ENCODE measurements around the gene RAB5IF. TPM values are rescaled to one million over a fixed set of nuclear protein-coding genes. Genes with fewer than 3 reads are reported as not detected.

RAB5IF gene
- total and polyA plus RNA-seq, 2 of the 13 experiments (the other 11 are each of a cell fraction or from before 2014, with no cell fraction given) = 261 to 305 TPM

DNA sequence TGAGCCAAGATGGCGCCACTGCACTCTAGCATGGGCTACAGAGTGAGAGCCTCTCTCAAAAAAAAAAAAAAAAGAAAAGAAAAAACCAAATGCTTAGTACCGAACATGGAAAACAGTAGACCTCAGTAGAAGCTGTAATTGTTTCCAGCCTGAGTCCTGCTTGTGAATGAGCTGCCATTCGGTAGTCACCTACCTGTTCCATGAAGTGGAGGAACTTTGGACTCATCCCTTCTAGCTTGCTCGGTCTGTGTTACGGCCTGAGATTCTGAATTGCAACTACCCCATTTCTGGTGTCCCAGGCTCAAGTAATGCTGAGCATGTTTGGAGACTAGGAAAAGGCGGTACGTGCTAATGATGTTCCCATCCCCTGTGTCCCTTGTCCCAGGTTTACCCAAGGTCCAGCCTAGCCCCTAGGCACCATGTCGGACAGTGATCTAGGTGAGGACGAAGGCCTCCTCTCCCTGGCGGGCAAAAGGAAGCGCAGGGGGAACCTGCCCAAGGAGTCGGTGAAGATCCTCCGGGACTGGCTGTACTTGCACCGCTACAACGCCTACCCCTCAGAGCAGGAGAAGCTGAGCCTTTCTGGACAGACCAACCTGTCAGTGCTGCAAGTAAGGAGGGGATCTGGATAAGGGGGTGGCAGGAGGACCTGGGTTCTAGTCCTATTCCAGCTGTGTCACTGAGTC, 27.1 kb upstream of the RAB5IF start:
- Histone ChIP-seq H3K4me1 (ENCODE audit: insufficient read depth, low read length) (peaks cover 33% of the 10 kb centered on the region), H3K9me3 (ENCODE audit: low read length) (no peaks in the 10 kb centered on the region), H3K27ac (ENCODE audit: extremely low read length, insufficient read depth, low read length) (peak overlapping the region; percentile 9), H3K4me3 (replicated peaks in 1 of 3; ENCODE audit: insufficient read depth in 1 of 3, low read depth in 2 of 3, low read length in 3 of 3) (no peak overlapping the region), H3K4me2 (ENCODE audit: low read depth, low read length) (no peak overlapping the region), H2AFZ (ENCODE audit: low read length) (no peak overlapping the region), H3K9ac (ENCODE audit: insufficient read depth, low read depth, low read length) (no peak overlapping the region), H3K27me3 (ENCODE audit: control insufficient read depth in 1 of 2, insufficient read depth in 2 of 2, low read length in 2 of 2) (no peaks in the 10 kb centered on the region; a peak in 1 of 5 replicates), H3K79me2 (ENCODE audit: insufficient read depth, low read length) (peaks cover 50% of the 10 kb centered on the region), H4K20me1 (ENCODE audit: insufficient read depth, low read length) (peaks cover 30% of the 10 kb centered on the region), H3K36me3 (replicated peaks in 1 of 2; ENCODE audit: control insufficient read depth in 1 of 2, insufficient read depth in 2 of 2, low read length in 2 of 2) (peaks cover 33 to 42% of the 10 kb centered on the region in 2 experiments)
- ChIA-PET POLR2A (interaction anchor here (9.0 kb wide), 1 partner anchor 27 kb away, joined by 167 read pairs; the partner anchor contains the start of gene RAB5IF), CTCF (ENCODE audit: low intra/inter-chr PET ratio, low total read pairs) (no interaction called here)
- FAIRE-seq = no peak
- in situ Hi-C loops (cut with HindIII; ENCODE audit: extremely low pct_ligation_motif_present, low pct_unique_long_range_greater_than_20kb) (no loop called here), intact Hi-C loops (cut with micrococcal nuclease; ENCODE audit: unreplicated experiment) (loop anchor here (10.0 kb wide), 1 partner anchor 114 kb away; no protein-coding TSS in a partner anchor)
- WGBS (ENCODE audit: low lambda C conversion rate) = 93% methylated on average over 15 of the region's 15 CpGs
- BruUV-seq (replicated peaks) = no TSS peak
- no peak for DNase-seq (ENCODE audit: low spot score)
- ATAC-seq = no peak
- TF ChIP-seq FOXA3 (CRISPR knock-in tag; IDR thresholded peaks at IDR 0.05) = no peak
- TF ChIP-seq, protein P1, sequence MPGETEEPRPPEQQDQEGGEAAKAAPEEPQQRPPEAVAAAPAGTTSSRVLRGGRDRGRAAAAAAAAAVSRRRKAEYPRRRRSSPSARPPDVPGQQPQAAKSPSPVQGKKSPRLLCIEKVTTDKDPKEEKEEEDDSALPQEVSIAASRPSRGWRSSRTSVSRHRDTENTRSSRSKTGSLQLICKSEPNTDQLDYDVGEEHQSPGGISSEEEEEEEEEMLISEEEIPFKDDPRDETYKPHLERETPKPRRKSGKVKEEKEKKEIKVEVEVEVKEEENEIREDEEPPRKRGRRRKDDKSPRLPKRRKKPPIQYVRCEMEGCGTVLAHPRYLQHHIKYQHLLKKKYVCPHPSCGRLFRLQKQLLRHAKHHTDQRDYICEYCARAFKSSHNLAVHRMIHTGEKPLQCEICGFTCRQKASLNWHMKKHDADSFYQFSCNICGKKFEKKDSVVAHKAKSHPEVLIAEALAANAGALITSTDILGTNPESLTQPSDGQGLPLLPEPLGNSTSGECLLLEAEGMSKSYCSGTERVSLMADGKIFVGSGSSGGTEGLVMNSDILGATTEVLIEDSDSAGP (CRISPR knock-in tag; IDR thresholded peaks at IDR 0.05; ENCODE audit: borderline replicate concordance) = no peak; the same call in 1 of the 2 replicates
- TF ChIP-seq, protein P2, sequence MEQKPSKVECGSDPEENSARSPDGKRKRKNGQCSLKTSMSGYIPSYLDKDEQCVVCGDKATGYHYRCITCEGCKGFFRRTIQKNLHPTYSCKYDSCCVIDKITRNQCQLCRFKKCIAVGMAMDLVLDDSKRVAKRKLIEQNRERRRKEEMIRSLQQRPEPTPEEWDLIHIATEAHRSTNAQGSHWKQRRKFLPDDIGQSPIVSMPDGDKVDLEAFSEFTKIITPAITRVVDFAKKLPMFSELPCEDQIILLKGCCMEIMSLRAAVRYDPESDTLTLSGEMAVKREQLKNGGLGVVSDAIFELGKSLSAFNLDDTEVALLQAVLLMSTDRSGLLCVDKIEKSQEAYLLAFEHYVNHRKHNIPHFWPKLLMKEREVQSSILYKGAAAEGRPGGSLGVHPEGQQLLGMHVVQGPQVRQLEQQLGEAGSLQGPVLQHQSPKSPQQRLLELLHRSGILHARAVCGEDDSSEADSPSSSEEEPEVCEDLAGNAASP (CRISPR knock-in tag; IDR thresholded peaks at IDR 0.05; ENCODE audit: borderline replicate concordance) = no peak
- TF ChIP-seq KMT2B (CRISPR knock-in tag; IDR thresholded peaks at IDR 0.05) = no peak
- TF ChIP-seq ZNF850 (CRISPR knock-in tag; conservative IDR thresholded peaks at IDR 0.05) = no peak
- 0 out of 2 replicates have a peak, but pooled peaks have one; percentile 50 for TF ChIP-seq ZNF501 (CRISPR knock-in tag; IDR thresholded peaks at IDR 0.05)
- TF ChIP-seq, protein P3, sequence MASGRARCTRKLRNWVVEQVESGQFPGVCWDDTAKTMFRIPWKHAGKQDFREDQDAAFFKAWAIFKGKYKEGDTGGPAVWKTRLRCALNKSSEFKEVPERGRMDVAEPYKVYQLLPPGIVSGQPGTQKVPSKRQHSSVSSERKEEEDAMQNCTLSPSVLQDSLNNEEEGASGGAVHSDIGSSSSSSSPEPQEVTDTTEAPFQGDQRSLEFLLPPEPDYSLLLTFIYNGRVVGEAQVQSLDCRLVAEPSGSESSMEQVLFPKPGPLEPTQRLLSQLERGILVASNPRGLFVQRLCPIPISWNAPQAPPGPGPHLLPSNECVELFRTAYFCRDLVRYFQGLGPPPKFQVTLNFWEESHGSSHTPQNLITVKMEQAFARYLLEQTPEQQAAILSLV (CRISPR knock-in tag; IDR thresholded peaks at IDR 0.05; ENCODE audit: borderline replicate concordance) = no peak
- no peak for TF ChIP-seq CEBPB (IDR thresholded peaks at IDR 0.05; ENCODE audit: borderline replicate concordance, low read depth, low read length)
- TF ChIP-seq MED13 (CRISPR knock-in tag; IDR thresholded peaks at IDR 0.05) = no peak
- TF ChIP-seq, protein P4, sequence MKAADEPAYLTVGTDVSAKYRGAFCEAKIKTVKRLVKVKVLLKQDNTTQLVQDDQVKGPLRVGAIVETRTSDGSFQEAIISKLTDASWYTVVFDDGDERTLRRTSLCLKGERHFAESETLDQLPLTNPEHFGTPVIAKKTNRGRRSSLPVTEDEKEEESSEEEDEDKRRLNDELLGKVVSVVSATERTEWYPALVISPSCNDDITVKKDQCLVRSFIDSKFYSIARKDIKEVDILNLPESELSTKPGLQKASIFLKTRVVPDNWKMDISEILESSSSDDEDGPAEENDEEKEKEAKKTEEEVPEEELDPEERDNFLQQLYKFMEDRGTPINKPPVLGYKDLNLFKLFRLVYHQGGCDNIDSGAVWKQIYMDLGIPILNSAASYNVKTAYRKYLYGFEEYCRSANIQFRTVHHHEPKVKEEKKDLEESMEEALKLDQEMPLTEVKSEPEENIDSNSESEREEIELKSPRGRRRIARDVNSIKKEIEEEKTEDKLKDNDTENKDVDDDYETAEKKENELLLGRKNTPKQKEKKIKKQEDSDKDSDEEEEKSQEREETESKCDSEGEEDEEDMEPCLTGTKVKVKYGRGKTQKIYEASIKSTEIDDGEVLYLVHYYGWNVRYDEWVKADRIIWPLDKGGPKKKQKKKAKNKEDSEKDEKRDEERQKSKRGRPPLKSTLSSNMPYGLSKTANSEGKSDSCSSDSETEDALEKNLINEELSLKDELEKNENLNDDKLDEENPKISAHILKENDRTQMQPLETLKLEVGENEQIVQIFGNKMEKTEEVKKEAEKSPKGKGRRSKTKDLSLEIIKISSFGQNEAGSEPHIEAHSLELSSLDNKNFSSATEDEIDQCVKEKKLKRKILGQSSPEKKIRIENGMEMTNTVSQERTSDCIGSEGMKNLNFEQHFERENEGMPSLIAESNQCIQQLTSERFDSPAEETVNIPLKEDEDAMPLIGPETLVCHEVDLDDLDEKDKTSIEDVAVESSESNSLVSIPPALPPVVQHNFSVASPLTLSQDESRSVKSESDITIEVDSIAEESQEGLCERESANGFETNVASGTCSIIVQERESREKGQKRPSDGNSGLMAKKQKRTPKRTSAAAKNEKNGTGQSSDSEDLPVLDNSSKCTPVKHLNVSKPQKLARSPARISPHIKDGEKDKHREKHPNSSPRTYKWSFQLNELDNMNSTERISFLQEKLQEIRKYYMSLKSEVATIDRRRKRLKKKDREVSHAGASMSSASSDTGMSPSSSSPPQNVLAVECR (CRISPR knock-in tag; IDR thresholded peaks at IDR 0.05; ENCODE audit: borderline replicate concordance) = 0 out of 2 replicates have a peak, but pooled peaks have one; percentile 9
- TF ChIP-seq CHD2 (IDR thresholded peaks at IDR 0.05; ENCODE audit: low read depth, low read length) = no peak
- TF ChIP-seq NFIB (CRISPR knock-in tag; IDR thresholded peaks at IDR 0.05; ENCODE audit: borderline replicate concordance) = peak; percentile 69; the same call in 1 of the 2 replicates
- TF ChIP-seq DMAP1 (CRISPR knock-in tag; IDR thresholded peaks at IDR 0.05) = no peak
- no peak for TF ChIP-seq ASH2L (IDR thresholded peaks at IDR 0.05; ENCODE audit: insufficient read length, low read depth, low read length)

Data from HepG2 (cell line).